Stimulated activated CD4-positive, alpha-beta T cell treated with anti-CD3 and anti-CD28 coated beads, Interleukin-2, amount 100 ng/mL, for 4 hours (primary cell): ENCODE results near the gene SPOCK1.

ENCODE experiments used
- DNase-seq: peaks from one replicate; pipeline ENCODE4 v3.0.0-alpha.2; 2020; ENCODE audit warnings: low read depth

Gene SPOCK1

DNA sequence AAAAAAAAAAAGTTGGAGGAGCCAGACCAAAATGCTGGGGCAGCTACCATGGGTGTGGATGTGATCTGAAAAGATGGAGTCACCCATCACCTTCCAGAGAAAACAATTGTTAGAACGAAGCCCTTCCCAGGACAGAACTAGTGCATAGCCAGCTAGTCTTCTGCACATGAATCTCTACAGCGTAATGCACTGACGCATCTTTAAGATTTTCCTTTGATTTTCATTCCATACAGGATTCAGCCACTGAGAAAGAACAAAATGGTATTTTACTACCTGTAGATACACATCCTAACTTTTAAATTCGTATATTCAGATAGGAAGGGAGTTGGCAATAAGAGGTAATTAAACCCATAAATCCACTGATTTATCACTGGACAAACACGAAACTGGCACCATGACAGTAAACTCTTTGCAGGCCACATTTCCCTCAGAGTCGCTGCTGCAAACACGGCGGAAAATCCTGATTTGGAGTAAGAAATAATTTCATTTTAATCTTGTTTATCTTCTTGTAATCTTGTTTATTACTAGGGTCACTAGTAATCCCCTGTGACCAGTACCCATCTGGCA is 206.6 kb downstream of the SPOCK1 start:
- DNase-seq, result no peak

DNA sequence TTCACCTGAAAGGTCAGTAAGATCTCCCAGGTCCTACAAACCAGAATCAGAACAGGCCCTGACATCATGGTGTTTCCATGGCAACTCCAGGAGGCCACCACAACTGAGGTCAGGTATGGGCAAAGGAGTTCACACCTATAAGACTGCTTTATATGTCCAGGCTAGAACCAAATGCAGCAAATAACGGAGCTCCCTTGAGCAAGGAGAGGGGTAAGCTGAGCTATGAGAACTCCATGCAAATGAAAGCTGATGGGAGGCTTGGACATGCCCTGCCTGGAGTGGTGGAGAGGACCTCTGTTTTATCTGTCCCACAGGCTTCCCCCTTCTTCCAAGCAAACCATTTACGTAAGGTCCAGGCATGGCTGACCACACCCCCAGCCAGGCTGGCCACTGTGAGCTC is 207.7 kb downstream of the SPOCK1 start:
- no peak for DNase-seq

DNA sequence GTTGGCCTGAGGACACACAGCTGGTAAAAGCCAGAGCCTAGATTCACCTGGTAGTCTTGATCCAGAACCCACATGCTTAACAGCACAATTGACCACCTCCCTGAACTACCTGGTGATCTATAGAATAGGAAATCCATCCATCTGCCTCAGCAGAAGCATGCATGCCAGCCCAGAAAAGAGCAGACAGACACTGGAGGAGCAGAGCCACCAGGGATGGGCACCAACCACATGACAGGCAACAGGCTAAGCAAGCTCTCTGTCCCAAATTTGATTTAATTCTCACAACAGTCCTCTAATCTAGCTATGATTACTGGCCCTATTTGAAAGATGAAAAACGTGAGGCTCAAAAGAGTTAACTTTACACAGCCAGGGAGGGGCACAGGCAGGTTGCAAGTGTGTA is 208.1 kb downstream of the SPOCK1 start:
- no peak for DNase-seq

DNA sequence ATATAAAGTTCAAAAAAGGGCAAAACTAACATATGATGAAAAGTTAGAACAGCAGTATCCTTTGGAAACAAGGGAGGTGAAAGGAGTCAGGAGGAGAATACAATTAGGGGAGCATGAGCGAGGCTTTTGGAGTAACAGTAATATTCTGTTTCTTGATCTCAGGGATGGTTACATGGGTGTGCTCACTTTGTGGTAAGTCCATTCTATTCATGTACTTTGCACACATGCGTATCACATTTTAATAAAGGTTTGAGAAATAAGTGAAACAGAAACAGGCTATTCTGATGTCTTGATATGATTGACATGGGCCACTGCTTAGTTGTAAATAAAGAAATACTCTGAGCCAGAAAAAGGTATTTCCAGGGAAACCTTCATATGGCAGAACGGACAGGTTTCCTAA is 208.8 kb downstream of the SPOCK1 start:
- no peak for DNase-seq

DNA sequence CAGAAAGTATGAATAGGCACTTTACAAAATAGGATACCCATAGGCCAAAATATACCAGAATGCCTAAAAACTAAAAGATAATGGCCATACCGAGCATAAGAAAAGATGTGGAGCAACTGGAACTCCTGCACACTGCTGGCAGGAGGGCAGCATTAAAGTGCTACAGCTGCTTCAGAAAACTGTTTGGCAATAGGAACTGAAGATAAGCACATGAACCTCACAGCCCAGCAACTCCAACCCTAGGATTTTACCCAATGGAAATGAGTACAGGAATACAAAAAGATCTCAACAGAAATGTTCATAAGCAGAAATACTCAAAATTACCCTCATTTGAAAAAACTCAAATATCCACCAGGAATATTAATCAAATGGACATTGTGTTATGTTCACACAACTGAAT is 209.3 kb downstream of the SPOCK1 start:
- DNase-seq, result no peak

DNA sequence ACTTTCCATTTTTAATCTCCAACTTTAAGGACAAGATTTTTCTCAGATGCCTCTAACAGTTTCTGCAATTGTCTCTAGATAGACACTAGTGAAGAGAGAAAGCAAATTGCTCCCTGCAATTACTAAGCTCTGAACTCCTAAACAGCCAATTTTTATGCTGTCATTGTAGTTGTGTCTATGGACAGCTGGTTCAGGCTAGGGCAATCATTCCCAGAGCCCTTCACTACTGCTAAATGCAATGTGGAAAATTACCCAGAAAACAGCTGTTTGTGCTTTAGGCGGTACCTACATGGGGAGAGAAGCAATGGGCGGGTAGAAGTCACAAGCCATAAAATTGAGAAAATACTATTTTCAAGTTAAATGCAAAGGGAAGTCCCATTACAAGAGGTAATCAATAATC is 211.6 kb downstream of the SPOCK1 start:
- no peak for DNase-seq

- no peak for DNase-seq
Measured at GRCh38 chr5:137286025-137286610, 213.0 kb downstream of the SPOCK1 start.

GRCh38 chr5:137283801-137284200 is 215.3 kb downstream of the SPOCK1 start:
- no peak for DNase-seq

DNA sequence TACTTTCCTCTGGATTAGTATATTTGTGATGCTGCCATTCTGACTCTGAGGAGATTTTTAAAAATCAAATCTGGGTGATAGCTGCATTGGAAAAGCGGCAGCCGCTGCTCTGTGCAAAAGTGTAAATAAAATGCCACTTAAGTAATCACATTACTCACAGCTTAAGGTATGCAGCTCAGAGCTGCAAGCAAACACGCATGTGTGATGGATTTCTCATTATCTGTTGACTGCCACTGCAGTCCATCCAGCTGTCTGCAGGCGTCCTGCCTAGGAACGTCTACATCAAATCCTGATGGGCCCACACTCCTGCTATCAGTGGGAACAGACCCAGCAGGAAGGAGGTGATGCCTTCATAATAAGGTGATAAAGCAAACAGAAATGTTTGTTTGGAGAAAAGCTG is 216.9 kb downstream of the SPOCK1 start:
- DNase-seq, result no peak

- DNase-seq, result no peak
Measured at GRCh38 chr5:137281201-137281600, 217.9 kb downstream of the SPOCK1 start.

- no peak for DNase-seq
Measured at GRCh38 chr5:137280656-137281055, 218.5 kb downstream of the SPOCK1 start.

- no peak for DNase-seq
Measured at GRCh38 chr5:137279521-137280231, 219.4 kb downstream of the SPOCK1 start.

DNA sequence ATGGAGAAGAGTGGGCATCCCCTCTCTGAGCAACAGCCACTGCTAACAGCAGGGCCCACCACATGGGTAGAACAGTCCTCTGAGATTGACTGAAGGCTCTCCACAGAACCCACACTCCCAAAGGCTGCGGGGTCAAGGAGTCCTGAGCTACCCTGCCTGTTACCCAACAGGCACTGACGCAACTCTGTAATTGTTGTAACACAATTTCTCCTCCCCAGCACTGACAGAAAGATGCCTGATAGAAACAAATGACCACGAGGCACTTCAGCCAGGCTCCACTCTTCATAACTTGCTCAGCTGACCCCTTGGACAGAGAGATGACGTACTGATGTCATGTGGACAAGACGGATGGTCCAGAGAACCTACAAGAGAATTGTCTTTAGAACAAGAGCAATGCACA is 220.7 kb downstream of the SPOCK1 start:
- no peak for DNase-seq

GRCh38 chr5:137275083-137275482 is 224.0 kb downstream of the SPOCK1 start:
- no peak for DNase-seq

DNA sequence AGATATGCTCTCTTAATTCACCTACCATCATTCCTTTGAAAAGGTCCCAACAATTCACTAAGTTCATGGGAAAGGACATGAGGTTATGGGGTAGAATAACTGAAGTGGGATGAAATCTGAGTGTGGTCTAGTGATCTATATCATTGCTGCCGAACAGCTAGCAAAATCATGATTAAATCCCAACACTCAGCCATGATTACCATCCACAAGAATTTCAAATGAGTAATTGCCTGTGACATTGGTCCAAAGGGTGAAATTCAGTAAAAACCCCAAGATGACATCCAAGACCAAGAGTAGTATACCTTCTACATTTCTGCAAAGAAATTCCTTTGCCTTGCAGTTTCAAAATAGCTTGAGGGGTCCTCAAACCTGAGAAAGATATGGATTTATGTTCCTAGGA is 225.6 kb downstream of the SPOCK1 start:
- DNase-seq, result no peak

DNA sequence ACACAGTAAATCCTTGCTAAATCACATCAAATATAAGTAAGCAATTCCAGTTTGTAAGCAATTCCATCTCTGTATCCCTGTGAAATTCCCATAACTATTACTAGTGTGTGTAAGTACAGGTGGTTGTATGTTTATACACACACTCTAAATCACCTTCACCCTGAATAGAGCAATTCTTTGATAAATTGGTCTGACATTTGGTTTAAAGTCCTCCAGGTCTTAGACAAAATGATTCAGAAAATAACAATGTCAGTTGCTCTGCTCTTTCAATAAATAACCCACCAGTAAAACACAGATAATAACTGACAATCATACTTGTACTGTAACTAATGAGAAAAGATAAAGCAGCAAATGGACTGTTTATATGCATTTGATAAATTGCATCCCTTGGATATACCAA is 226.3 kb downstream of the SPOCK1 start:
- DNase-seq, result no peak

DNA sequence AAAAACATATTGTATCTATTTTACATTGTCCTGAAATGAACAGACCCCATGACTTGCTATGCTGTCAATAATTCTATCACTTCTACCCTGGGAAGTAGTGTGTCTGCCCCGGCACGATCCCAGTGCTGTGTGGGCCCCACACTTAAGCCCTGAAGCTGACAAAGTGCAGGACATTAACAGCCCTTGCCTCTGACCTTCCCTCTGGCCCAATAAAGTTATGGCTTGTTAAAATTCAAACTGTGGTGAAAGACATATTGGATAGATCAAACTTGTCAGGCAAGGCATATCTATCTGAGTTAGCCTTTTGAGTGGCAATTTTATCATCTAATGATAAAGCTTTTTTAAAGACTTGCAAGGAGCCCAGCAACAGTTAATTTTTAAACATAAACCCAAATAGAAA is 229.2 kb downstream of the SPOCK1 start:
- DNase-seq, result no peak

- no peak for DNase-seq
Measured at GRCh38 chr5:137269274-137269673, 229.9 kb downstream of the SPOCK1 start.

DNA sequence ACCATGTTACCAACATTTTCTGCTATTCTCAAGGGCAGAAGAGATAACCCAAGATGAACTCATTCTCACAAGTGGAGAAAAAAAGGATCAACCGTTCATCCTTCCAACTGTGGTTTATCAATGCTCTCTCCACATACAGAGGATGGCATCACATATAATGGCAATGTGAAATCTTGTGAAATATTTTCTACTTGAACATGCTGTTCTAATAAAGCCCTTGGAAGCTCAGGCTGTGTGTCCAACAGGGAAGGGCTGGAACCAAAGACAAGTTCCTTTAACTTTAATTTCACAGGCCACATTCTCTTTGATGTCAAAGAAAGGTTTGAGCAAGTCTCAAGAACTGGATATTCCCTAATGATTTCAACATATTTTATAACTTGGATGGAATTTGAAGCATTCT is 230.5 kb downstream of the SPOCK1 start:
- no peak for DNase-seq

DNA sequence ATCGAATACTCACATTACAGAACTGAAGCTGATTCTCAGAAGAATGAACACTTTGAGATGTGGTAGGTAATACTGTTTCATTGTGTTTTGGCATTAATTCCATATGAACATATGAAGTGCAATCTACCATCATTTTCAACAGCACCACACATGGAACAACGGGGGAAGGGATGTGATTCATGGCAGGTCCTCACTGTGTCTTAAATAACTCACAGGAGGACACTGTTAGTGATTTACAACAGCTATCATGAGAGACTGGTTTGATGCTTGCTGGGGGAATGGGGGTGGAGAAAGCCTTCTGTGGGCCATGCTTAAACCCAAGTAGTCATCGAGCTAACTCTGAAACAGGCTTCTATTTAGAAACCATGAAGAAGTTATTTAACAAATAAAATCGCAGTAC is 232.9 kb downstream of the SPOCK1 start:
- no peak for DNase-seq

DNA sequence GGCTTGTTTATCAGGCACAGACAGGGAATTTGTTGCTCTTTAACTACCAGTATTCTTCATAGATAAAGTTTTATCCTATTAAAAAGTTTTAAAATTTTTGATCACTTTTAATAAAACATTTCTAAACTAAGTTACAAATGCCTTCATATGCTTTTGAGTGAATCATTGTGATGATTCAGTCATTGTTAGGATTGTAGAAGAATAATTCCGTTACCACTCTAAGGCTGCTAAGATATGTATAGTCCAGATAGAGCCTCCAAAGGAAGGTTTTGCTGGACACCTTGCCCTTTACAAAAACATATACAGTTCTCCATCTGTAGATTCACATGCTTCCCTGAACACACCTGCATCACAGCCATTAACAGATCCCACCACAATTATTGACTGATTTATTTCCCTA is 233.7 kb downstream of the SPOCK1 start:
- DNase-seq, result no peak

- no peak for DNase-seq
Measured at GRCh38 chr5:137264573-137264972, 234.6 kb downstream of the SPOCK1 start.

GRCh38 chr5:137264041-137264440 is 235.1 kb downstream of the SPOCK1 start:
- no peak for DNase-seq
